K562 (cell line): ENCODE results near the gene STK17A. TPM values are rescaled to one million over a fixed set of nuclear protein-coding genes. Genes with fewer than 3 reads are reported as not detected.

Experiments
- CBX3 ChIP-seq, 2 experiments: IDR thresholded peaks; 1 replicate in 1 of 2; 2 replicates in 1 of 2; pipeline ENCODE4 v1.6.1; 2012; ENCODE audit warnings: inconsistent platforms in 2 of 2, low read length in 2 of 2, borderline replicate concordance in 1 of 2, control low read depth in 1 of 2
- CHCHD3 ChIP-seq: fragments of 250-450 bp; sonication (Bioruptor Pico); IDR thresholded peaks from 2 replicates; pipeline ENCODE4 v2.1.2; 2022; ENCODE audit warnings: mild to moderate bottlenecking
- CREM ChIP-seq: IDR thresholded peaks from 2 replicates; pipeline ENCODE4 v1.6.1; 2014; ENCODE audit warnings: antibody characterized with exemption, low read depth
- RBM34 ChIP-seq: fragments of 200-400 bp; formaldehyde crosslinking; IDR thresholded peaks from 2 replicates; pipeline ENCODE4 v1.6.1; 2018; ENCODE audit warnings: low read length, borderline replicate concordance; ENCODE audit not compliant: insufficient read depth
- RREB1 ChIP-seq: fragments of 250-450 bp; sonication (Bioruptor Pico); IDR thresholded peaks from 2 replicates; pipeline ENCODE4 v1.4.0; 2020
- SLC30A9 ChIP-seq: fragments of 250-450 bp; sonication (Bioruptor Pico); IDR thresholded peaks from 2 replicates; pipeline ENCODE4 v1.8.0; 2022; ENCODE audit warnings: mild to moderate bottlenecking, moderate library complexity
- TAL1 ChIP-seq: fragments of 450-650 bp; IDR thresholded peaks from 2 replicates; pipeline ENCODE4 v1.6.1; 2016; ENCODE audit warnings: mild to moderate bottlenecking
- ZBTB34 ChIP-seq: fragments of 250-450 bp; sonication (Bioruptor Pico); IDR thresholded peaks from 2 replicates; pipeline ENCODE4 v1.8.0; 2021; ENCODE audit warnings: mild to moderate bottlenecking, moderate library complexity
- ZC3H11A ChIP-seq: IDR thresholded peaks from 2 replicates; pipeline ENCODE4 v1.6.1; 2012; ENCODE audit warnings: low read depth, low read length, improper control_type of control experiment
- ZFX ChIP-seq: sonication (generic); formaldehyde crosslinking; IDR thresholded peaks from 2 replicates; pipeline ENCODE4 v1.8.0; 2022; ENCODE audit warnings: mild to moderate bottlenecking, missing genetic modification reagents, moderate library complexity
- ZNF133 ChIP-seq: fragments of 250-450 bp; sonication (Bioruptor Pico); IDR thresholded peaks from 2 replicates; pipeline ENCODE4 v1.4.0; 2020; ENCODE audit warnings: mild to moderate bottlenecking
- ZNF23 ChIP-seq: fragments of 250-450 bp; sonication (Bioruptor Pico); IDR thresholded peaks from 2 replicates; pipeline ENCODE4 v1.4.0; 2020; ENCODE audit warnings: mild to moderate bottlenecking
- ZNF253 ChIP-seq: fragments of 250-450 bp; sonication (Bioruptor Pico); conservative IDR thresholded peaks from 2 replicates; pipeline ENCODE4 v1.6.1; 2021; ENCODE audit warnings: mild to moderate bottlenecking
- ZNF592 ChIP-seq: fragments of 450-650 bp; IDR thresholded peaks from 2 replicates; pipeline ENCODE4 v1.6.1; 2017; ENCODE audit warnings: antibody characterized with exemption, mild to moderate bottlenecking
- ZNF740 ChIP-seq, 3 experiments: fragments of 200-800 bp in 1 of 3; sonication (Bioruptor generic) in 1 of 3; sonication (generic) in 1 of 3; formaldehyde crosslinking in 1 of 3; IDR thresholded peaks; 2 replicates each; pipeline versions ENCODE4 v1.6.1 to v1.8.0; 2016 to 2022; ENCODE audit warnings: mild to moderate bottlenecking in 2 of 3, missing compliant biosample characterization in 2 of 3, missing genetic modification characterization in 2 of 3, missing genetic modification reagents in 1 of 3
- polyA plus RNA-seq, 8 experiments: library from polyadenylated mRNA; depleted of rRNA in 4 of 8; stranded (reverse) in 5 of 8; unstranded in 3 of 8; fragments of >200 nt; fragmentation: Nextera tagmentation in 2 of 8; fragmentation: Illumina TruSeq in 1 of 8; extraction: Ambion mirVana in 2 of 8; extraction: Trizol in 1 of 8; gene quantifications; 2 replicates each; pipeline versions ENCODE4 v1.2.1 to v1.2.3, GENCODE V29; 2011 to 2014; ENCODE audit warnings: inconsistent platforms in 1 of 8, missing spikeins in 1 of 8
- total RNA-seq, 7 experiments: library from RNA; depleted of rRNA in 6 of 7; stranded (reverse); fragments of >200 nt in 6 of 7; fragmentation: Illumina TruSeq in 2 of 7; extraction: Trizol in 2 of 7; gene quantifications; 2 replicates each; pipeline versions ENCODE4 v1.2.1 to v1.2.3, GENCODE V29; 2011 to 2021; ENCODE audit warnings: low replicate concordance in 1 of 7

Gene STK17A
- total and polyA plus RNA-seq, 9 of the 15 experiments (the other 6 are each of a cell fraction or from before 2014, with no cell fraction given), result 3.4 to 16.3 (median 13.2) TPM

GRCh38 chr7:43572516-43573049 is 10.3 kb upstream of the STK17A start (continued):
- no peak for TF ChIP-seq ZNF740 (CRISPR knock-in tag; IDR thresholded peaks at IDR 0.05)
- no peak for TF ChIP-seq ZNF740 (tag; IDR thresholded peaks at IDR 0.05)
- TF ChIP-seq ZFX (CRISPR knock-in tag), result no peak
- TF ChIP-seq ZNF592, result peak; percentile 87
- TF ChIP-seq ZNF23 (CRISPR knock-in tag), result no peak
- TF ChIP-seq ZC3H11A, result no peak
- no peak for TF ChIP-seq ZNF253 (CRISPR knock-in tag)
- no peak for TF ChIP-seq SLC30A9 (CRISPR knock-in tag)
- TF ChIP-seq CHCHD3 (CRISPR knock-in tag), result no peak
- no peak for TF ChIP-seq ZBTB34 (CRISPR knock-in tag)
- TF ChIP-seq CBX3 (IDR thresholded peaks at IDR 0.05; ENCODE audit: borderline replicate concordance in 1 of 2, low read length in 2 of 2), result peak in 1 of 2 experiments; percentile 71; a peak in 2 of 3 replicates
- no peak for TF ChIP-seq RREB1 (CRISPR knock-in tag)
- peak; percentile 93 for TF ChIP-seq CREM
- TF ChIP-seq RBM34, result no peak
- no peak for TF ChIP-seq ZNF133 (CRISPR knock-in tag)
- TF ChIP-seq TAL1, result no peak
